ENCODE results near the gene TEX54.

Gene TEX54

GRCh38 chr11:62794201-62794775 is 38.4 kb downstream of the TEX54 start:
- DNase-seq (no peak), ATAC-seq (no peak)
- no peaks in the 10 kb centered on the region for H3K27me3 Mint-ChIP-seq
- peaks cover 71% of the 10 kb centered on the region for H3K36me3 Mint-ChIP-seq (ENCODE audit: low read depth)
- H3K4me3 Mint-ChIP-seq: no peak overlapping the region
- H3K27ac Mint-ChIP-seq: peak overlapping the region; percentile 33
- H3K9me3 Mint-ChIP-seq: no peaks in the 10 kb centered on the region
- H3K4me1 Mint-ChIP-seq: peaks cover 26% of the 10 kb centered on the region

GRCh38 chr11:62792202-62792575 is 40.5 kb downstream of the TEX54 start:
- DNase-seq: no peak
- peaks cover 44% of the 10 kb centered on the region for H3K4me1 Mint-ChIP-seq
- no peaks in the 10 kb centered on the region for H3K9me3 Mint-ChIP-seq
- peak overlapping the region; percentile 89 for H3K27ac Mint-ChIP-seq
- H3K4me3 Mint-ChIP-seq: peak overlapping the region; percentile 92
- no peaks in the 10 kb centered on the region for H3K27me3 Mint-ChIP-seq
- no peak for ATAC-seq
- peaks cover 58% of the 10 kb centered on the region for H3K36me3 Mint-ChIP-seq (ENCODE audit: low read depth)

GRCh38 chr11:62791501-62792201 is 41.0 kb downstream of the TEX54 start, which contains the start of gene TMEM223:
Gene TMEM223, minus strand, starts transcription at chr11:62792006. Its CDS starts 12 bp downstream, at chr11:62791994.
- Mint-ChIP-seq H3K9me3 (no peaks in the 10 kb centered on the region), H3K27me3 (no peaks in the 10 kb centered on the region), H3K27ac (peak within 1 kb of the TSS; percentile 89), H3K4me3 (peak within 1 kb of the TSS; percentile 92), H3K4me1 (peaks cover 44% of the 10 kb centered on the region), H3K36me3 (ENCODE audit: low read depth) (peaks cover 53% of the 10 kb centered on the region)
- DNase-seq (peak; percentile 94), ATAC-seq (peak; percentile 81)

GRCh38 chr11:62789576-62789975 is 43.1 kb downstream of the TEX54 start:
- Mint-ChIP-seq H3K36me3 (ENCODE audit: low read depth) (peaks cover 38% of the 10 kb centered on the region), H3K4me1 (peaks cover 53% of the 10 kb centered on the region), H3K27ac (peak overlapping the region; percentile 89), H3K9me3 (no peaks in the 10 kb centered on the region), H3K27me3 (no peaks in the 10 kb centered on the region), H3K4me3 (peak overlapping the region; percentile 92)
- ATAC-seq: no peak
- no peak for DNase-seq

- H3K36me3 Mint-ChIP-seq (ENCODE audit: low read depth): peaks cover 33% of the 10 kb centered on the region
- DNase-seq: no peak
- H3K4me3 Mint-ChIP-seq: peak overlapping the region; percentile 92
- H3K9me3 Mint-ChIP-seq: no peaks in the 10 kb centered on the region
- peaks cover 53% of the 10 kb centered on the region for H3K4me1 Mint-ChIP-seq
- H3K27ac Mint-ChIP-seq: peak overlapping the region; percentile 89
- no peak for ATAC-seq
- no peaks in the 10 kb centered on the region for H3K27me3 Mint-ChIP-seq
These were observed 43.6 kb downstream of the TEX54 start for GRCh38 chr11:62788991-62789390.

GRCh38 chr11:62787005-62787759 is 45.5 kb downstream of the TEX54 start, which contains the start of gene TMEM179B:
Gene TMEM179B, plus strand, starts transcription at chr11:62787402. Its CDS starts 30 bp downstream, at chr11:62787432.
- H3K4me3 Mint-ChIP-seq: peak within 1 kb of the TSS; percentile 92
- peaks cover 23% of the 10 kb centered on the region for H3K36me3 Mint-ChIP-seq (ENCODE audit: low read depth)
- H3K9me3 Mint-ChIP-seq: no peaks in the 10 kb centered on the region
- no peaks in the 10 kb centered on the region for H3K27me3 Mint-ChIP-seq
- peak; percentile 99 for DNase-seq
- H3K4me1 Mint-ChIP-seq: peaks cover 47% of the 10 kb centered on the region
- peak; percentile 79 for ATAC-seq
- peak within 1 kb of the TSS; percentile 84 for H3K27ac Mint-ChIP-seq

GRCh38 chr11:62786318-62787004 is 46.2 kb downstream of the TEX54 start:
- DNase-seq (peak; percentile 90), ATAC-seq (peak; percentile 75)
- H3K27ac Mint-ChIP-seq: peak overlapping the region; percentile 84
- H3K4me3 Mint-ChIP-seq: peak overlapping the region; percentile 83
- peaks cover 44% of the 10 kb centered on the region for H3K4me1 Mint-ChIP-seq
- no peaks in the 10 kb centered on the region for H3K27me3 Mint-ChIP-seq
- peaks cover 20% of the 10 kb centered on the region for H3K36me3 Mint-ChIP-seq (ENCODE audit: low read depth)
- no peaks in the 10 kb centered on the region for H3K9me3 Mint-ChIP-seq

- Mint-ChIP-seq H3K27ac (no peak overlapping the region), H3K27me3 (no peaks in the 10 kb centered on the region), H3K9me3 (no peaks in the 10 kb centered on the region), H3K4me3 (no peak overlapping the region), H3K4me1 (peaks cover 12% of the 10 kb centered on the region), H3K36me3 (ENCODE audit: low read depth) (no peaks in the 10 kb centered on the region)
- ATAC-seq: no peak
- DNase-seq: no peak
These were observed 49.9 kb downstream of the TEX54 start for GRCh38 chr11:62782753-62783152.
